GM18873 (cell line): ENCODE measurements around the gene CEL.
A peak's percentile ranks its signal among the peaks of the same experiment; 100 is the strongest.
"Not testable (repeated sequence)": the region's sequence is repeated elsewhere in the genome, so short reads cannot be mapped to it uniquely, and the experiment has no call there.

Source experiments
- ATAC-seq: cut with Tn5 transposase; IDR thresholded peaks from one replicate; pipeline ENCODE4 v1.9.1; 2021; ENCODE audit warnings: mild to moderate bottlenecking, moderate library complexity, moderate number of reproducible peaks; ENCODE audit not compliant: unreplicated experiment, low FRiP score

Gene CEL

GRCh38 chr9:133061764-133062145 is at the start of gene CEL:
TSS of gene CEL (plus strand) at chr9:133061981. CDS start at chr9:133062003, 22 bp downstream.
- not testable (repeated sequence) for ATAC-seq

- ATAC-seq: no peak
Observed at GRCh38 chr9:133014696-133015095, 47.1 kb upstream of the CEL start.

- no peak for ATAC-seq
Observed at GRCh38 chr9:133023117-133023890, 38.5 kb upstream of the CEL start.

GRCh38 chr9:133026426-133026825 is 35.4 kb upstream of the CEL start:
- no peak for ATAC-seq

- ATAC-seq: no peak
Observed at GRCh38 chr9:133027134-133027533, 34.6 kb upstream of the CEL start.

- ATAC-seq: no peak
Observed at GRCh38 chr9:133028221-133028620, 33.6 kb upstream of the CEL start.

- no peak for ATAC-seq
Observed at GRCh38 chr9:133029994-133030316, 31.8 kb upstream of the CEL start.

- peak; percentile 93 for ATAC-seq
Observed at GRCh38 chr9:133030317-133031129, 31.3 kb upstream of the CEL start, which contains the start of gene GTF3C5. TSS of gene GTF3C5 (plus strand) at chr9:133030997. CDS start at chr9:133031012, 15 bp downstream.

GRCh38 chr9:133031130-133031422 is 30.7 kb upstream of the CEL start:
- no peak for ATAC-seq

GRCh38 chr9:133031496-133031911 is 30.3 kb upstream of the CEL start:
- ATAC-seq: no peak

GRCh38 chr9:133032171-133032570 is 29.6 kb upstream of the CEL start:
- no peak for ATAC-seq

GRCh38 chr9:133035669-133036068 is 26.1 kb upstream of the CEL start:
- no peak for ATAC-seq

GRCh38 chr9:133037775-133038515 is 23.8 kb upstream of the CEL start:
- ATAC-seq: no peak

GRCh38 chr9:133040892-133041479 is 20.8 kb upstream of the CEL start:
- not testable (repeated sequence) for ATAC-seq

- no peak for ATAC-seq
Observed at GRCh38 chr9:133041958-133042357, 19.8 kb upstream of the CEL start.

GRCh38 chr9:133042676-133043075 is 19.1 kb upstream of the CEL start:
- ATAC-seq: no peak

GRCh38 chr9:133043449-133044035 is 18.2 kb upstream of the CEL start:
- no peak for ATAC-seq

GRCh38 chr9:133044125-133044524 is 17.7 kb upstream of the CEL start:
- no peak for ATAC-seq

- ATAC-seq: no peak
Observed at GRCh38 chr9:133044661-133045060, 17.1 kb upstream of the CEL start.

GRCh38 chr9:133045132-133045531 is 16.6 kb upstream of the CEL start:
- no peak for ATAC-seq
